HG02981 (cell line): Measurements from ENCODE around the gene TSC2.
"Not testable (repeated sequence)": the region's sequence is repeated elsewhere in the genome, so short reads cannot be mapped to it uniquely, and the experiment has no call there.

Source experiments
- ATAC-seq: cut with Tn5 transposase; IDR thresholded peaks from one replicate; pipeline ENCODE4 v1.9.1; 2021; ENCODE audit warnings: mild to moderate bottlenecking, moderate library complexity; ENCODE audit not compliant: unreplicated experiment

TSC2 gene

DNA sequence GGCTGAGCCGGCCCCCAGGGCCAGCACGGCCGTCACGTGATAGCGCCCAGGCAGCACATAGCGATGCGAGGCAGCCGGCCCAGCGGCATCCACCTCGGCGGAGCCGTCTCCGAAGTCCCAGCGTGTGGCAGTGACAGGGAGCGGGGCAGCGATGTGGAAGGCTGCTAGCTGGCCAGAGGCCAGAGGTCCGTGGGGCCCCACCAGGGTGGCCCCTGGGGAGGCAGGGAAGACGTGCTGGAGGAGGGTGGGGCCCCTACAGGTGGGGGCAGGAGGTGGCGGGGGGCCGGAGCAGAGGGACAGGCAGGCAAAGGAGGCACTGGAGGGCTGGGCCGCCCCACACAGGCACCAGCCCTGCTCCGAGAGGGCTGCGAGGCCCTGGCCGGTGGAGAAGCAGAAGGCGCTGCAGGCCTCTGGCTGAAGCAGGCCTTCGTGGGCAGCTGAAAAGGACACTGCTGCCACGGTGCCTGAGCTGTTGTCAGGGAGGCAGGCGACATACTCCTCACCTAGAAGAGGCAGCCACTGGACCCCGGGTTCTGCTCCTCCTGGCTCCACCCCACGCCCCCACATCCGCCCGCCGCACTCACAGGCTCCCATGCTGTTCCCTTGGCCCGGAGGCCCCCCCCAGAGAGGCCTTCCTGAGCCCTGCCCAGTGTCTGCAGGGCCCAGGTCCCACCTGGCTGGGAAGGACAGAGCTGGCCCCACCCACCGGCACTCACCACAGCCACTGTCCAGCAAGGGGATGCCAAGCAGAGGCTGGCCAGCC, 70.4 kb downstream of the TSC2 start:
- ATAC-seq = not testable (repeated sequence)

DNA sequence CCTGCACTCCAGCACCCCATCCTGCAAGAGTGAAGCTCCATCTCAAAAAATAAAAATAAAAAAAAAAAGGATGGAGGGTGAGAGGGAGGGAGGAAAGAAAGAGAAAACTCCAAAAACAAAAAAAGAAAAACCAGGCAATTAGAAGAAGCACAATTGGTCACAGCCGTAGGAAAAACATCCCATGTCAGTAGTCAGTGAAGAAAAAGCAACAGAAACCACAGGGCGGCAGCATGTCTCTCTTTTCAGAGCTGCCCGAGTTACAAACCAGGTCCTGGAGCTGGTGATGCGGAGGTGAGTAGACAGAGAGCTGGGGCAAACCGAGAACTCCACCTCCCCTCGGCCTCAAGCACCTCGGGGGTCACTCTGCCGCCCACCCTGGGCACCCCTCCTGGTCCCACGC, 73.5 kb downstream of the TSC2 start:
- not testable (repeated sequence) for ATAC-seq

DNA sequence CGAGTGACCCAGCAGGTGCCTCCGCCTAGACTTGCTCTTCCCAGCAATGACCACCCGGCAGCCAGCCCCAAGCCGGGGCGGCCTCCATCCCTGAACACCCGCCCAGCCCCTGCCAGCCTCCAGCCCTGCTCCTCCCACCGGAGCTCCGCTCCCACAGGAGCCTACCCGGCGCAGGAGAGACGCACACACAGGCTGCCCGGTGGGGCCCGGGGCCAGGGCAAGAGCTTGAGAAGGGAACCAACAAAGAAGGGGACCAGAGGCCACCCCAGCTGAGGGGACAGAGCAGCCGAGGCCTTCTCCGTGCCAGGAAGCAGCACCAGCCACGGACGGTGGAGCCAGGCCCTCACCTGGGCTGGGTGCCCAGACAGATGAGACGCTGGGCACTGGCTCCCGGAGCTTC, 74.1 kb downstream of the TSC2 start:
- no peak for ATAC-seq

DNA sequence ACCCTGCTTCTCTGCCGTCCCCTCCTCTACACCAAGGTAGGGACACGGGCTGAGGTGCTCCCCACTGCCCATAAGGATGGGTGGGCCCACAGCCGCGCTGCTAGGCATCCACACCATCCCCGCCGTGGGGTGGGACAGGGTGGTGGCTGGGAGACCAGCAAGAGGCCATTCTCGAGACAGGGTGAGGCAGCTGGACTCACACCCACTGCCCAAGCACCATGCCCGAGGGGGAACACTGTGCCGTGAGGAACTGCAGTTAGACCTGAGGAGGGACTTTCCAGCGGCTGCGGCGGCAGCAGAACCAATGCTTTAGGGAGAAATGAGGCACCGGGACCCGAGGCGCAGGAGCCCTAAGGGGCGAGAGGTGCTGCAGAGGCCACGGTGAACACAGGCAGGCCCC, 74.6 kb downstream of the TSC2 start:
- ATAC-seq = no peak

DNA sequence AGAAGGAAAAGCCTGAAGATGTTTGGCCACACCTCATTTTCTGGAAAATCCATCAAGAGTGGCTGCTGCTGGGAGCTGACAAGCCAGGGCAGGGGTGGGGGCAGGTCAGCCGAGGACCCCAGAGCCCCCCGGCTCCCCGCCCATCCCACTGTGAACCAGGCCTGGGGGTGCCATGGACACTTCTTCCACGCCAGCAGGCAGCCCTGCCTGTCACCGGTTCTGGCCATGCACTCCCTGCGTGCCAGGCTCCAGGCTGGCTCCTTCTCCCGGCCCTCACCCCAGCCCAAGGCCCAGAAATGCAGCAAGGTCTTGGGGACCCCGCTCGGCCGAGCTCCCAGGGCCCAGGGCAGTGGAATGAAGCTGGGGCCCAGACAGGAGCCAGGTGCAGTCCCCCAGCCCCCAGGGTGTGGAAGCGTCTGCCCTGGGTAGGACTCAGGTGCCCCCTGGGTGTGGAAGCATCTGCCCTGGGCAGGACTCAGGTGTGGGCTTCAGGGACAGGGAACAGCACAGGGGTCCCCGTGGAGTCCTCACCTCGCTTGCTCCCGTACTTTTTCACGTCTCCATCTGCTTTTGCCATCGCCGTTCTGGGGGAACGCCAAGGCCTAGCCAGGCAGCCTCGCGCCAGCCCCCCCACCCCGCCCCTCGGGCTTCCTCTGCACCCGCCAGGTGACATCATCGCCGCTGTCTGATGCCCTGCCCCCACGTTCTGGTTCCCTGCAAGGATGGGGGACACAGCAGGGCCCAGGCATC, 75.3 kb downstream of the TSC2 start:
- ATAC-seq = not testable (repeated sequence)

DNA sequence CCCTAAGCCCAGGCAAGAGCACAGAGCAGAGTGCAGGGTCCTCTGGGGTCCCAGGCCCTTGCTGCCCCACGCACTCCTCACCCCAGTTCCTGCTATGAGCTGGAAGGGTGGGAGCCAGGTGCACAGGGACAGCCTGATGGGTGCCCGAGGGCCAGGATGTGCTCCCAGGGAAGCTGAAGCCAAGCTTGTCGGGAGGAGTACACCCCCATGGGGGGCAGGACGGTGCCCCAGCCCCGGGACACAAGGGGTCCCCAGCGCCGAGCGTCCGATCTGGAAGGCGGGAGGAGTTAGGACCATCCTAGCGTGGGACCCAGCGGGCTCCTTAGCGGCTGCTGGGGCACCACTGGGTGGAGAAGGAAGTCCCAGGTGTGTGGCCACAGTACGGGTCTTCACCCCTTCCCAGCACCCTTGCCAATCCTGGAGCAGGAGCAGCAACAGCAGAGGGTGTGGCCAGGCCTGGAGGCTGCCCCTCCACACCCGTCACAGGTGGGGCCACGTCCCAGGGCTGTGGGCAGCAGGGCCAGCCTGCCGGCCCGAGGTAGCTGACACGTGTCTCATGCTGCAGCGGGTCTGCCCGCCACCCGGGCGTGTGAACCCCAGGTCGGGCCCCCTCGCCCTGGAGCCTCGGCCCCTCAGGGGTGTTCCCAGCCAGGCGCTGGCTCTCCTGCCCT, 76.1 kb downstream of the TSC2 start:
- not testable (repeated sequence) for ATAC-seq

DNA sequence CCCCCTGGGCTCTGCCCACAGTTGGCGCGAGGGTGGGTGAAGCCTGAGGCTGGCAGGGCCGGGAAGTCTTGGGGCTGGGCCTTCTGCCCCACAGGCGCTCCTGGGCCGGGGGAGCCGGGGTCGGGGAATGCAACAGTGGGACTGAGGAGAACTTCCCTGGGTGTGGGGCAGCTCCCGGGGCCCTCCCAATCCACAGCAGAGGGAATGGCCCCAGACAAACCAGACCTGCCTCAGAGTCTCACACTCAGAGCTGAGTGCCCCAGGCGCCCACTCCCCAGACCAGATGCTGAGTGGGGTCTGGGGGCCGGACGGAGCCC, 76.5 kb downstream of the TSC2 start:
- ATAC-seq = not testable (repeated sequence)

DNA sequence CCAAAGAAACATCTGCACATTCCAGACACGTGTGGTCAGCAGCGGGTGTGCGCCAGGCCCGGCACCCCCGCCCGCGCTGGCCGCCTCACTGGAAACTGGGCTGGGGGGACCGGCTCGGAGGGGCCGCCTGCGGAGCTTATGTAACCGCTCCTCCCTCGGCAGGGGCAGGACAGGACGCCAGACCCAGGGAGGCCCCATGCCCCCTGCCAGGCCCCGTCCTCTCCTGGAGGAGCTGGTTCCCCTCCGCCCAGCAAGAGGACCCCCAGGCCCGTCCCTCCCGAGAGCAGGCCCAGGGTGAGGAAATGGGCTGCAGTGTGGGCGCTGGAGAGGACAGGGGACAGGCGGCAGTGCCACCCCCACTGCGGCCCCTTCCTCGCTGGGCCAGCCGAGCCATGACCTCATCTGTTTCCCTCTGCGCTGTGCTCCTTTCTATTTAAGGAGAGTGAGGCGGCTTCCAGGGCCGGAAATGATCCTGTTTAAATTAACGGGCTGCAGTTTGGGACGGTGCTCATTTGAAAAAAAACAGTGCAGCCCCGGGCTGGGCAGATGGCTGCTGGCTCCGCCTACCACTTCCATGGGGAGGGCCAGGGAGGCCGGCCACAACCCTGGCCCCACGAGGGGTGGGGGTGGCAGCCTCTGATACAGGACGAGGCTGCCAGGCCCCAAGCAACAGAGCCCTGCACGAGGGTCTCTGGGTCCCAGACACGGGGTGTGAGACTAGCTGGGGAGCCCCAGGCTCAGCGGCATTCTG, 77.1 kb downstream of the TSC2 start:
- ATAC-seq = not testable (repeated sequence)

DNA sequence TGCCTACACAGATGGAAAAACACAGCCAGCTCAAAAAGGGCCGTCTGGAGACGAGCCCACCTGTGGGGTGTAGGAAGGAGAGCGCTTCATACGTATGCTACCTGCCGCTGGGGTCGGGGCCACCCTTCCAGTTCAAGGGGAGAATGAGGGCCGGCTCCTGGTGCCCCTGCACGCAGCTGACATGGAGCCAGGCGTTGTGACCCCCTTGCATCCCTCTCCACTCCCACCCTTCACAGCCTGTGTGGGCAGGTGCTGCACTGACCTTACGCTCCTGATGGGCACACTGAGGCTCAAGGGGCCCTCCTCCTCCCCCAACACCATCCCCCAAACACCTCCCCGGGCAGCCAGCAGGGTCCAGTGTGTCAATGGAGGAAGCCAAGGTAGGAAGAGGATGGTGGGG, 77.8 kb downstream of the TSC2 start:
- not testable (repeated sequence) for ATAC-seq

DNA sequence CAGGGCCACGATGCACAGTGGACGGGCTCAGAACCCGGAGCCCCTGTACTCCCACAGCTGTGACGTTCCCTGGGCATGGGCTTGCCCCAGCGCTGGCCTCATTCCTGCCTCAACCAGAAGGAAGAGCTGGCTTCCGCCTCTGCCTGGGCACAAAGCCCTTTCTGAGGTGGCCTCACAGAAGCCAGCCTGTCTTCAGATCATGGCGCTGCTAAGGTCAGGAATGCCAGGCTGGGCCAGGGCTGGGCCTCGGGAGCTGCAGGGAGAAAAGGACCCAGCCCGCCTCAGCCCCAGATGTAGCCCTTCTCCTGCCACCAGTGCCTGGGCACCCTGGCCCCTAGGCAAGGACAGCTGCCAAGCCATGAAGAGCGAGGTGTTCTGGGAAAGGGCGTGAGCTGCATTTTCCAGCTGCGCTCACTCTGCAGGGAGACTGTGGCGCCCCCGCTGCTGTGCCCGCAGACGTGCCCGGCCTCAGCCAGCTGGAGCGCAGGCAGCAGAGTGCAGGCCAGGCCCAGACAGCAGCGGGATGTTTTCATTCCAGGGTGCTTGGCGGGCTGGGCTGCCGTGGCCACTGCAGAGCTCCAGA, 78.5 kb downstream of the TSC2 start:
- not testable (repeated sequence) for ATAC-seq

DNA sequence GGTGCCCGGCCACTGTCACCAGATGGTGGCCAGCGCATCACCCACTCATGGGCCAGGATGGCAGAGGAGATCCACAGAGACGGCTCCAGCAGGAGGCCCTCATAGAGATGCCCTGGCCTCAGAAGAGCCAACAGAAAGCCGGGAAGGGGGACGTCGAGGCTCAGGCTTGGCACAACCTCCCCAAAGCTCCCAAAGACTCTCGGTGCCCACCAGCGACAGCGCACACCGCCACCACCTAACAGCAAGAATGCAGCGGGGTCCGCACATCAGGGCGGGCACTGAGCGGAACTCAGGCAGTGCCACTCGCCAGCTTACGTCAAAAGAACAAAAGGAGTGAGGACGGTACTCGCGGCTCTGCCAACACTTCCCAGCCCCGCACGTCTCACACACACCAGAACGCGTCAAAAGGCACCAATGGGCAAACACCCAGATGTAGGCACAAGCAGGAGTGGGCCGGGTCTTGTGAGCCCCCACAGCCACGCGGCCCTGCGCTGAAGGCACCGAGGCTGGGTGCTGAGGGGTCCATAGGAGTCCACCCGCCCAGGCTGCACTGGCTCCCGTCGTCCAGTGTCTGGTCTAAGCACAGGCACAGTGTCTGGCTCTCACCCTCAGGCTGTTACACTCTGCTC, 79.3 kb downstream of the TSC2 start:
- not testable (repeated sequence) for ATAC-seq

DNA sequence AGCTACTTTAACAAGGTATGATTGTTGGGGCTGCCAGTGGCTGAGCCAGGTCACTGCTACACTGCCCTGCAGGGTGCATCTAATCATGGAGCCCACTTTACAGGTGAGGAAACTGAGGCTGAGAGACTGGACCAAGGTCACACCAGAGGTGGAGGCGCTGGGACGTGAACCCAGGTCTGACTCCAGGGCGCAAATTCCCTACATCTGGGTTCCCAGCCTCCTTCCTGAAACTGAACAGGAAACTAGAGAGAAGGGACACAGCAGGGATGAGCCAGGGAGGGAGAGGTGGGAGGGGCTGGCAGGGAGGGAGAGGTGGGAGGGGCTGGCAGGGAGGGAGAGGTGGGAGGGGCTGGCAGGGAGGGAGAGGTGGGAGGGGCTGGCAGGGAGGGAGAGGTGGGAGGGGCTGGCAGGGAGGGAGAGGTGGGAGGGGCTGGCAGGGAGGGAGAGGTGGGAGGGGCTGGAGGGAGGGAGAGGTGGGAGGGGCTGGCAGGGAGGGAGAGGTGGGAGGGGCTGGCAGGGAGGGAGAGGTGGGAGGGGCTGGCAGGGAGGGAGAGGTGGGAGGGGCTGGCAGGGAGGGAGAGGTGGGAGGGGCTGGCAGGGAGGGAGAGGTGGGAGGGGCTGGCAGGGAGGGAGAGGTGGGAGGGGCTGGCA, 80.0 kb downstream of the TSC2 start:
- ATAC-seq = not testable (repeated sequence)

DNA sequence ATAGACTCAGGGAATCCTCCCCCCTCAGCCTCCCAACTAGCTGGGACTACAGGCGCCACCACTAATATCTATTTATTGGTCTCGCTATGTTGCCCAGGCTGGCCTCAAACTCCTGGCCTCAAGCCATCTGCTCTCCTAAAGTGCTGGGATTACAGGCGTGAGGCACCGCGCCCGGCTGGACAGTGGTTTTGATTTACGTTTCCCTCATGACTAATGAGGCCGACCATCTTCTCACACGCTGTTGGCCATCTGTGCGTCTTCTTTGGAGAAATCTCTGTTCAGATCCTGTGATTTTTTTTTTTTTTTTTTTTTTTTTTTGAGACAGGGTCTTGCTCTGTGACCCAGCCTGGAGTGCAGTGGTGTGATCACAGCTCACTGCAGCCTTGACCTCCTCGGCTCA, 81.5 kb downstream of the TSC2 start:
- ATAC-seq = not testable (repeated sequence)

DNA sequence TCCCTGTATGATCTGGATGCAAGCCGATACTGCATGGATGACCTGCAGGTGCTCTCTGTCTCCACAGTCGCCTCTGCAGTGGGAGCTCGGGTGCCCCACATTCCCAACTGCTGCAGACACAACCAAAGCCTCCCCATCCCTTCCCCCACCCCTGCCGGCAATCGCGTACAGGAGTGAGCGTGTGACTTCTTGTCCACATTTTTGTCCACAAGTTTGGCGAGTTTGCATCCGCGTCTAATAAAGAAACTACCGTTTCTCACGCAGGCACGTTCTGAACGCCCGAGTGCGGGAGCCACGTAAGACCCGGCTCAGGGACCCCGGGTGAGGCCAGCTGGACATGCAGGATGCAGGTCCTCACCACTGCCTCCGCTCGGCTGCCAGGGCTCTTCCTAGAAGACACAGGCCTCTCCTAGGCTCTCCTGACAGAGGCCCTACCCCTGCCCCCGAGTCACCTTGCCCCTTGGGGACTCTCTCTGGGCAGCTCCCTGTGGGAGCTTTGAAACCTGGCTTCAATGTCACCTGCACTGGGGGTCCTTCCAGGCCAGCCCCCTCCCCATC, 82.2 kb downstream of the TSC2 start:
- ATAC-seq = not testable (repeated sequence)

DNA sequence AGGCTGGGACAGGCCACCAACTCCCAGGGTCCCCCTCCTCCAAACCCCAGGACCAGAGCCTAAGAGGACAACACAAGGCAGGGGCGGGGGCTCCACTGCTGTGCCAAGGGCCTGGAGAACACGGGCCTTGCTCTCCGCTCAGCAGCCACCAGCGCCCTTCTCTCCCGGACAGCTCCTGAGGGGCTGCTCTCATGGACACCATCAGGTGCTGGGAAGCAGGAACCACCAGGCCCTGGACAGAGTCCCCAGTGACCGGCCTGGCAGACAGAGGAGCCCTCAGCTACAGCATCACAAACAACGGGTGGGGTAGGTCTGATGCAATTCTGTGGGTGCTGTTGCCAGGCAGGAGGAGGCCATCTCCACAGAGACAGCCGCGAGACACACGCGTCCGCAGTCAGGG, 86.0 kb downstream of the TSC2 start:
- ATAC-seq = not testable (repeated sequence)

DNA sequence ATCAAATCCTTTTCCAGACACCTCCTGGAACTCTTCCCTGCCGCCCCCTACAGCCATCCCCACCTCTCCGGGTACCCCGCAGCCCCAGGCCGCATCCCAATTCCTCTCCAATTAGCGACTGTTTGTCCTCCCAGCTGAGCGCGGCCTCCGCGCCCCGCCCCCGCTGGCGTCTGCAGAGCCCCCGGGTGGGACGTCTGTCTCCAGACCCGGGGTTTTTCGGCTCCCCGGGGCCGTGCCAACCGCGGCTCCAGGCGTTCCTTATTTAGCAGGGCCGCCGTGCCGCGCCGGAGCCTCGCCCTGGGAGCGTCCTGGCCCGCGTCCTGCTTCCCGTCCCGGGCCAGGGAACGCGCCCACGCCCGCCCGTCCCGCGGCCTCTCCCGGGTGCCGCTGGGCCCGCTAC, 87.3 kb downstream of the TSC2 start:
- not testable (repeated sequence) for ATAC-seq

DNA sequence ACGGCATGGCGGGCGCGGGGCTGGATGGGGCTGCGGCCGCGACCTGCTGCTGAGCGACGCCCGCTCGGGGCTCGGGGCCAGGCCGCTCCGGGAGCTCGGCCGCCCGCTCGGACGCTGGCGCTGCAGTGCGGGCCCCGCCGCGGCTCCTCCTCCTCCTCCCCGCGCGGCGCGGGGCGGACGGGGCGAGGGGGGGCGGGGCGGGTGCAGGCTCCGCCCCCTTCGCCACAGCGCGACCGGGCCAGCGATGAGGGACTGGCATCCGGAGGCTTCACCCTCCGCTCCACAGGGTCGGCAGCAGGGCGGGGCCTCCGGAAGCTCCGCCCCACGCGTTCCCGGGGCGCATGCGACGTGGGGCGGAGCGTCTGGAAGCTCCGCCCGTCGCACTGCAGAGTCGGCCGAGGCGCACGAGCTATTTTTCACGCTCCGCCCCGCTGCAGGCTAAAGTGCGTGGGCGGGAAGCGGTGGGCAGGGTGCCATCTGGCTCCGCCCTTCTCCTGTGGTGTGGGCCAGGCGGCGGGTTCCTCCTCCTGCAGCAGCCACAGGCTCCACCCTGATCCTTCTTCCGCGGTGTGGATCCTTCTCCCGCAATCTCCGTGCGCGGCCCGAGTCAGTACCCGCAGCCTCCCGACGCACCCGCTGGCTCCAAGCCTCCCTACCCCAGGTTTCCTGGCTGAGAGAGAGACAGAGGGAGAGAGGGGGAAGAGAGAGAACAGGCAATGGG, 88.1 kb downstream of the TSC2 start, which contains the start of gene PKD1:
Gene PKD1, minus strand, starts transcription at position 129 of the 721 bp plus-strand sequence. CDS start 209 bp downstream, outside the sequence.
- not testable (repeated sequence) for ATAC-seq
